K562 (cell line): Measurements from ENCODE around the gene DDAH1. TPM values are rescaled to one million over a fixed set of nuclear protein-coding genes. Genes with fewer than 3 reads are reported as not detected.

ENCODE experiments used
- ASH1L ChIP-seq: fragments of 450-650 bp; IDR thresholded peaks from 2 replicates; pipeline ENCODE4 v1.6.1; 2018; ENCODE audit warnings: borderline replicate concordance, mild to moderate bottlenecking, low read depth; ENCODE audit not compliant: partially characterized antibody
- BDP1 ChIP-seq: IDR thresholded peaks from 3 replicates; pipeline ENCODE4 v1.6.1; 2011; ENCODE audit not compliant: insufficient read length, insufficient read depth
- DACH1 ChIP-seq: fragments of 450-650 bp; IDR thresholded peaks from 2 replicates; pipeline ENCODE4 v1.6.1; 2018; ENCODE audit not compliant: partially characterized antibody
- EP300 ChIP-seq: IDR thresholded peaks from 2 replicates; pipeline ENCODE4 v1.6.1; 2012; ENCODE audit warnings: low read length, improper control_type of control experiment
- GABPA ChIP-seq: fragments of 200-800 bp; sonication (Bioruptor generic); conservative IDR thresholded peaks from 2 replicates; pipeline ENCODE4 v1.6.1; 2016; ENCODE audit warnings: low read depth, missing genetic modification characterization, missing compliant biosample characterization
- GATAD2A ChIP-seq: fragments of 450-650 bp; IDR thresholded peaks from 2 replicates; pipeline ENCODE4 v1.6.1; 2017
- HNRNPL ChIP-seq: fragments of 200-400 bp; formaldehyde crosslinking; IDR thresholded peaks from 2 replicates; pipeline ENCODE4 v1.6.1; 2017; ENCODE audit warnings: low read depth, mild to moderate bottlenecking, low read length
- IFI16 ChIP-seq: fragments of 250-450 bp; sonication (Bioruptor Pico); IDR thresholded peaks from 2 replicates; pipeline ENCODE4 v2.1.2; 2022; ENCODE audit warnings: mild to moderate bottlenecking, inconsistent platforms
- MCM7 ChIP-seq, 2 experiments: fragments of 450-650 bp; IDR thresholded peaks; 2 replicates each; pipeline ENCODE4 v1.6.1; 2016 to 2018
- NCOR1 ChIP-seq: fragments of 450-650 bp; IDR thresholded peaks from 2 replicates; pipeline ENCODE4 v1.6.1; 2016; ENCODE audit warnings: mild to moderate bottlenecking, moderate library complexity
- PCBP1 ChIP-seq: fragments of 200-400 bp; formaldehyde crosslinking; IDR thresholded peaks from 2 replicates; pipeline ENCODE4 v1.6.1; 2018; ENCODE audit warnings: mild to moderate bottlenecking, low read depth, low read length; ENCODE audit not compliant: poor library complexity, severe bottlenecking
- SIX5 ChIP-seq, 2 experiments: IDR thresholded peaks; 2 replicates each; pipeline ENCODE4 v1.6.1; 2011; ENCODE audit warnings: low read length in 2 of 2, borderline replicate concordance in 1 of 2, low read depth in 1 of 2, mild to moderate bottlenecking in 1 of 2, moderate library complexity in 1 of 2; ENCODE audit not compliant: insufficient read depth in 1 of 2
- SMARCA5 ChIP-seq: fragments of 450-650 bp; IDR thresholded peaks from 2 replicates; pipeline ENCODE4 v1.6.1; 2016
- SMC3 ChIP-seq: conservative IDR thresholded peaks from 2 replicates; pipeline ENCODE4 v1.6.1; 2011; ENCODE audit warnings: low read depth, low read length, improper control_type of control experiment; ENCODE audit not compliant: insufficient read depth
- STAT5B ChIP-seq: fragments of 250-450 bp; sonication (Bioruptor Pico); IDR thresholded peaks from 2 replicates; pipeline ENCODE4 v1.8.0; 2021; ENCODE audit warnings: mild to moderate bottlenecking, inconsistent platforms
- TBP ChIP-seq: optimal IDR thresholded peaks from 2 replicates; pipeline ENCODE3; 2011; ENCODE audit warnings: low read depth, low read length, improper control_type of control experiment
- TFE3 ChIP-seq: fragments of 450-650 bp; formaldehyde crosslinking; IDR thresholded peaks from 2 replicates; pipeline ENCODE4 v1.4.0; 2020; ENCODE audit warnings: mild to moderate bottlenecking, mixed read lengths
- THRAP3 ChIP-seq: fragments of 450-650 bp; IDR thresholded peaks from 2 replicates; pipeline ENCODE4 v1.6.1; 2016; ENCODE audit warnings: mild to moderate bottlenecking, inconsistent platforms, borderline replicate concordance
- TOE1 ChIP-seq, 2 experiments: fragments of 450-650 bp in 1 of 2; sonication (generic) in 1 of 2; formaldehyde crosslinking in 1 of 2; IDR thresholded peaks; 2 replicates each; pipeline versions ENCODE4 v1.7.1 to v1.8.0; 2016 to 2022; ENCODE audit warnings: borderline replicate concordance in 2 of 2, mild to moderate bottlenecking in 2 of 2, antibody characterized with exemption in 1 of 2, inconsistent platforms in 1 of 2, low read depth in 1 of 2, missing genetic modification reagents in 1 of 2, moderate library complexity in 1 of 2
- ZBTB34 ChIP-seq: fragments of 250-450 bp; sonication (Bioruptor Pico); IDR thresholded peaks from 2 replicates; pipeline ENCODE4 v1.8.0; 2021; ENCODE audit warnings: mild to moderate bottlenecking, moderate library complexity
- ZNF121 ChIP-seq: sonication (generic); formaldehyde crosslinking; conservative IDR thresholded peaks from 2 replicates; pipeline ENCODE4 v1.8.0; 2022; ENCODE audit warnings: missing genetic modification reagents
- ZNF217 ChIP-seq: sonication (generic); formaldehyde crosslinking; IDR thresholded peaks from 2 replicates; pipeline ENCODE4 v1.8.0; 2022; ENCODE audit warnings: mild to moderate bottlenecking, missing genetic modification reagents
- ZNF280A ChIP-seq: fragments of 450-650 bp; IDR thresholded peaks from 2 replicates; pipeline ENCODE4 v1.6.1; 2018; ENCODE audit warnings: mild to moderate bottlenecking, low read depth; ENCODE audit not compliant: partially characterized antibody
- ZNF316 ChIP-seq: fragments of 450-650 bp; IDR thresholded peaks from 2 replicates; pipeline ENCODE4 v1.6.1; 2016
- ZNF668 ChIP-seq: fragments of 250-450 bp; sonication (Bioruptor Pico); IDR thresholded peaks from 2 replicates; pipeline ENCODE4 v1.8.0; 2022; ENCODE audit warnings: mild to moderate bottlenecking, inconsistent platforms
- polyA plus RNA-seq, 8 experiments: library from polyadenylated mRNA; depleted of rRNA in 4 of 8; stranded (reverse) in 5 of 8; unstranded in 3 of 8; fragments of >200 nt; fragmentation: Nextera tagmentation in 2 of 8; fragmentation: Illumina TruSeq in 1 of 8; extraction: Ambion mirVana in 2 of 8; extraction: Trizol in 1 of 8; gene quantifications; 2 replicates each; pipeline versions ENCODE4 v1.2.1 to v1.2.3, GENCODE V29; 2011 to 2014; ENCODE audit warnings: inconsistent platforms in 1 of 8, missing spikeins in 1 of 8
- total RNA-seq, 7 experiments: library from RNA; depleted of rRNA in 6 of 7; stranded (reverse); fragments of >200 nt in 6 of 7; fragmentation: Illumina TruSeq in 2 of 7; extraction: Trizol in 2 of 7; gene quantifications; 2 replicates each; pipeline versions ENCODE4 v1.2.1 to v1.2.3, GENCODE V29; 2011 to 2021; ENCODE audit warnings: low replicate concordance in 1 of 7

DDAH1 gene
- total and polyA plus RNA-seq, 9 of the 15 experiments (the other 6 are each of a cell fraction or from before 2014, with no cell fraction given), result 0.04 to 0.24 (median 0.10) TPM

GRCh38 chr1:85276215-85276977 is 188.6 kb downstream of the DDAH1 start, which contains the start of gene BCL10 (continued):
- no peak; the same call in 1 of the 2 replicates for TF ChIP-seq TOE1 (IDR thresholded peaks at IDR 0.05; ENCODE audit: borderline replicate concordance)
- TF ChIP-seq TOE1 (CRISPR knock-in tag; IDR thresholded peaks at IDR 0.05; ENCODE audit: borderline replicate concordance, low read depth), result no peak
- TF ChIP-seq ZBTB34, result no peak
- no peak for TF ChIP-seq TFE3 (CRISPR knock-in tag)
- no peak for TF ChIP-seq NCOR1
- TF ChIP-seq HNRNPL, result no peak
- no peak for TF ChIP-seq PCBP1
- no peak for TF ChIP-seq DACH1
- peak; percentile 90 for TF ChIP-seq GABPA (tag)
- no peak for TF ChIP-seq STAT5B (CRISPR knock-in tag)
- no peak for TF ChIP-seq ZNF316
- no peak for TF ChIP-seq MCM7 (IDR thresholded peaks at IDR 0.05)
- no peak for TF ChIP-seq BDP1
- no peak for TF ChIP-seq ZNF668 (CRISPR knock-in tag)
- TF ChIP-seq SMC3, result no peak
- no peak for TF ChIP-seq ZNF121 (CRISPR knock-in tag)
- no peak for TF ChIP-seq ASH1L
- no peak for TF ChIP-seq EP300
- no peak for TF ChIP-seq ZNF280A
- no peak for TF ChIP-seq ZNF217 (CRISPR knock-in tag)
- no peak for TF ChIP-seq GATAD2A
- TF ChIP-seq SMARCA5, result no peak
- TF ChIP-seq THRAP3, result no peak
- peak in 1 of 2 experiments; percentile 22; a peak in 1 of 4 replicates for TF ChIP-seq SIX5 (IDR thresholded peaks at IDR 0.05; ENCODE audit: borderline replicate concordance in 1 of 2, insufficient read depth in 1 of 2, low read depth in 1 of 2, low read length in 2 of 2)
- TF ChIP-seq IFI16 (CRISPR knock-in tag), result no peak
- peak; percentile 64 for TF ChIP-seq TBP
